Right lobe of liver (tissue), 4 donors: ENCODE measurements around the gene MRPS33.

Experiments used
- POLR2A ChIP-seq: fragments of 450-650 bp; IDR thresholded peaks from one replicate; pipeline ENCODE4 v1.6.1; 2017; ENCODE audit warnings: antibody characterized with exemption, mild to moderate bottlenecking
- TF ChIP-seq, protein P1 (sequence below), 4 donors: fragments of 200-600 bp in 3 of 4; fragments of 450-650 bp in 1 of 4; IDR thresholded peaks; one replicate each; pipeline versions ENCODE4 v1.5.1 to v1.8.0; 2016 to 2022; ENCODE audit warnings: antibody characterized with exemption in 4 of 4, mild to moderate bottlenecking in 2 of 4
- donor health status: DM: no; HTN: no; CAD: no.
- donor health status: DM: no; HTN: no; CAD: no.
- donor health status: DM: no; HTN: yes; CAD: no.

DNA sequence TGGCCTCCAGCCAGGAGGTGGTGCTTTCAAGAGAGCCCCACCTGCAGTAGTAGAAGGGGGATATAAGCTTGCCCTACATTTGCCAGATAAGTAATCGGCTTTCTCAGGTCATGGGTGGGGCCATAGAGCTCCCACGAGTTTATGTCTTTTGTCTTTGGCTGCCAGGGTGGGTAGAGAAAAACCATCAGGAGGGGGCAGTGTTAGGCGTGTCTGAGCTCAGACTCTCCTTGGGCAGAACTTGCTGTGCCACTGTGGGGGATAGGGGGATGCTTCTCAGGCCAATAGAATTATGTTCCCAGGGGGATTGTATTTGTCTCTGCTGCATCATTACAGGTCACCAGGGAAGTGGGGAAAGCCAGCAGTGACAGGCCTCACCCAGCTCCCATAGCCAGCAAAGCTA, 12.3 kb upstream of the MRPS33 start:
- TF ChIP-seq, protein P1, sequence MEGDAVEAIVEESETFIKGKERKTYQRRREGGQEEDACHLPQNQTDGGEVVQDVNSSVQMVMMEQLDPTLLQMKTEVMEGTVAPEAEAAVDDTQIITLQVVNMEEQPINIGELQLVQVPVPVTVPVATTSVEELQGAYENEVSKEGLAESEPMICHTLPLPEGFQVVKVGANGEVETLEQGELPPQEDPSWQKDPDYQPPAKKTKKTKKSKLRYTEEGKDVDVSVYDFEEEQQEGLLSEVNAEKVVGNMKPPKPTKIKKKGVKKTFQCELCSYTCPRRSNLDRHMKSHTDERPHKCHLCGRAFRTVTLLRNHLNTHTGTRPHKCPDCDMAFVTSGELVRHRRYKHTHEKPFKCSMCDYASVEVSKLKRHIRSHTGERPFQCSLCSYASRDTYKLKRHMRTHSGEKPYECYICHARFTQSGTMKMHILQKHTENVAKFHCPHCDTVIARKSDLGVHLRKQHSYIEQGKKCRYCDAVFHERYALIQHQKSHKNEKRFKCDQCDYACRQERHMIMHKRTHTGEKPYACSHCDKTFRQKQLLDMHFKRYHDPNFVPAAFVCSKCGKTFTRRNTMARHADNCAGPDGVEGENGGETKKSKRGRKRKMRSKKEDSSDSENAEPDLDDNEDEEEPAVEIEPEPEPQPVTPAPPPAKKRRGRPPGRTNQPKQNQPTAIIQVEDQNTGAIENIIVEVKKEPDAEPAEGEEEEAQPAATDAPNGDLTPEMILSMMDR (IDR thresholded peaks at IDR 0.05) = no peak
- TF ChIP-seq POLR2A = no peak
